IPS-11a (cell line): Measurements from ENCODE around the gene SLC12A1.

Experiments
- H3K4me3 ChIP-seq: one replicate; pipeline ENCODE4 v1.5.1; 2013; ENCODE audit warnings: low read depth, low read length, control low read depth

The SLC12A1 gene

DNA sequence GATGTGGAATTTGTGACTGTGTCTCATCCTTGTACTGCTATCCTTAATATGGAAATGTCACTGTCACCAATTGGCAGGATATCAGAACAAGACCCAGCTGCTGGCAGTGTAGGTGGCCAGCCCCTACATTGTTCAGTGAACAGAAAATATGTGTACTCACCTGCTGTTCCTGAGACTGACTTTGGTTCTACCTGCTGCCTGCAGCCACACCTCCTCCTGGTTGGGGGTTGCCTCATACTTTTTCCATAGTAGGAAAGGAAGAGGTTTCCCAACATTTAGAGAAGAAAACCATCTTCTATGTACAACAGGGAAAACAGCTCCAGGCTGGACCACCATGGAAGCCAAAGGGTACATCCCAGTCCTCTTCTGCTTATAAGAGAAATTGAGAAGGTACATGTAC, 35.9 kb downstream of the SLC12A1 start:
- no peak overlapping the region for H3K4me3 ChIP-seq

DNA sequence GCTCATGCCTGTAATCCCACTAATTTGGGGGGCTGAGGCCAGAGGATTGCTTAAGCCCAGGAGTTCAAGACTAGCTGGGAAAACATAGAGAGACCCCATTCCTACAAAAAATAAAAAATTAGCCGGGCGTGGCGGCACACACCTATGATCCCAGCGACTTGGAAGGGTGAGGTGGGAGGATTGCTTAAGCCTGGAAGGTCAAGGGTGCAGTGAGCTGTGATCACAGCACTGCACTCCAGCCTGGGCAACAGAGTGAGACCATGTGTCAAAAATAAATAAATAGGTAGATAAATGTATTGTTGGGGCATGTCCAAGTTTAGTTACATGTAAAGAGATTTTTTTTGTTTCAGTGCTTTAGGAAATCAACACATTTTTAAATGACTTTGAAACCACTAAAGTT, 36.4 kb downstream of the SLC12A1 start:
- no peak overlapping the region for H3K4me3 ChIP-seq

DNA sequence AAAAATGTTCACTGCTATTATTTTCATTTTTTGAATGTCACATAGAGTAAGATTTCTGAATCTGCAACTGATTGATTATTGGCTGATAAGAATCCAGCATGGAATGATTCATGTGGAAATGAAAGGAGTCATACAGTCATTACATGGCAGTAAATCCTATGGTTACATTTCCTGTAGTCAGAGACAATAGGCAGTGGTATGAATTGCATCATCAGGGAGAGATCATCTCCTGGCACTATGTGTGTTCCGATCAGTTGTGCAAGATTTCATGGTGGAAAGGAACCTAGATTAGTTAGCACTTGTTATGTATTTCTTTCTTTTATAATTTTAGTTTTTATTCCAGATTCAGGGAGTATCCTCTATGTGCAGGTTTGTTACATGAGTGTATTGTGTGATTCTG, 38.8 kb downstream of the SLC12A1 start:
- no peak overlapping the region for H3K4me3 ChIP-seq

DNA sequence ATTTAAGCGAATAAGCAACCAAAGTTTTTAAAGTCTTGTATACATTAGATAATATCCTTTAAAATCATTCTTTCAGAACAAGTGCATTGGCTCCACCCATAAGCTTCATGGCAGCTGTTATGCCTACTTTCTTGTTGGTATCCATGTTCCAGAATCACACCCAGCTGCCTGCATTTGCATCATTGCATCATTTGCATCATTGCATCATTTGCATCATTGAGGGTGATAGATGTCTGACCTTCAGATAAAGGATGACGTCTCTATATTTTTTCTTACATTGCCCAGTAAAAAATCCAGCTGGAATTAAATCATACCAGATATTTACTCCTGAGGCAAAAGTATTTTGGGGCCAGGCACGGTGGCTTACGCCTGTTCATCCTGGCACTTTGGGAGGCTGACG, 42.3 kb downstream of the SLC12A1 start:
- no peak overlapping the region for H3K4me3 ChIP-seq

DNA sequence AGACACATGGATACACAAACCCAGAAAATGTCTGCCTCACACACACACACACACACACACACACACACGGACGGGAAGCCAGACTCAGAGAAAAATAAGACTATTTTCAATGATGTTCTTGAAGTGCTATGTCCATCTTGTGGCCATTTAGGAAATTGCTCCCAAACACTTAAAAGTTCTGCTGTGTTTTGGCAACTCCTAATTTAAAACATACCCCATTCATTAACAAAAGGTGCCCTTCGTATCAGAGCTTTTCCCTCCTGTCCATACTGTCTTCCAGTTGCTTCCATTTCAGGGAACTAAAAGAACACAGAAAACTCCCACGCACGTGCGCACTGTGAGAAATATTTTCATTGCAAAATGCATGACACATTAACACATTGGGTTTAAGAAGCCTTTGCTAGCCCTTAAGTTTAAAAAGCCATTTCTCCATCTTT, 44.6 kb downstream of the SLC12A1 start:
- no peak overlapping the region for H3K4me3 ChIP-seq

DNA sequence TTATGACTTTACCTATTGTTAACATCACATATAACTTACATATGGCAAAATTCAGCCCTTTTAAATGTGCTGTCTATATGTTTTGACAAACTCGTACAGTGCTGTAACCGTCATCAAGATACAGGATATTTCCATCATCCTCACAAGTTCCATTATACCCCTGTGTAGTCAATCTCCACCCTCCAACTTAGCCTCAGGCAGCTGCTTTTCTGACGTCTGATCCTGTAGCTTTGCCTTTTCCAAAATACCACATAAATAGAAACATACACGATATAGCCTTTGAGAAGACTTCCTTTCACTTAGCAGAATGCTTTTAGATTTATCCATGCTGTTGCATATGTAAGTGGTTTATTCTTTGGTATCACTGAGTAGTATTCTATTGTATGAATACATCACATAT, 47.1 kb downstream of the SLC12A1 start:
- no peak overlapping the region for H3K4me3 ChIP-seq

DNA sequence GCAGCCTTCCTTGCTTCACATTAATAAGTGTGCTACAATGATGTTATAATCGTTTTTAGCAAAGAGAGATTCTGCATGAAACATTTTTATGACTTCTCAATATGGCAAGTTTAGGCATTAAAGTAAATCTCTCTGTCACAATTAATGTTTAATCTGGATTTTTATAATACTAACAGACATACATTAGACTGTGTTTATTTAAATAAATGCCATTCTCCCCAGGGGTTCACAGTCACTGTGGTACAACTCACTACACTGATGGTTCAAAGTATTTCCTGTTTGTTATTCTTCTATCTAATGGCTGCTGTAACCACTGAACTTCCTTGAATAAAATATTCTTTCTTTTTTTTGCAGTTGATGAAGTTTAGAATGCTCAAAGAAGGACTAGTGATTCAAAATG, 59.0 kb downstream of the SLC12A1 start:
- no peak overlapping the region for H3K4me3 ChIP-seq

DNA sequence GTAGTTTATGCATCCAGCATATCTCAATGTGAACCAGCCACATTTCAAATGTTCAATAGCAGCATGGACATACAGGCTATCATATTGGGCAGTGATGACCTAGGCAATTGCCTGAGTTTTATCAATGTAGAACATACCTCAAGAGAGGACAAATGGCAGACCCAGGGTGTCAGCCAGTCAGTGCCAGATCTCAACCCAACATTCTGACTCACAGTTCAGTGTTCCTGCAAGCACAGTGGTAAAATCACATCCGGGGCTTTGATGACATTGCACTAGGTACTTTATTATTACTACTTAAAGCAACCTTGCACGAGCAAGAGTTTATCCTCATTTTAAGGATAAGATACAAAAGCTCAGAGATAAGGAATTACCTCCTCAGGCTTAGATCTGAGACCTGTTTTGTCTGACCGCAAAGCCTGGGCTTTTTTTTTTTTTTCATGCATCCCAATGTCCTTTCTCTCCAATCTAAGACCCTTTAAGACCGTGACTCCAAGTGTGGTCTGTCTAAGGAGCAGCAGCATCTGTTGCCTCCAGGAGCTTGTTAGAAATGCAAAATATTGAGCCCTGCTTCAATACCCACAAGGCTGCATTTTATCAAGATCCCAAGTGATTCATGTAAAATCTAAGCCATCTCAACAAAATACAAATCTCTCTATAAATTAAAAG, 60.1 kb downstream of the SLC12A1 start:
- H3K4me3 ChIP-seq: no peak overlapping the region

DNA sequence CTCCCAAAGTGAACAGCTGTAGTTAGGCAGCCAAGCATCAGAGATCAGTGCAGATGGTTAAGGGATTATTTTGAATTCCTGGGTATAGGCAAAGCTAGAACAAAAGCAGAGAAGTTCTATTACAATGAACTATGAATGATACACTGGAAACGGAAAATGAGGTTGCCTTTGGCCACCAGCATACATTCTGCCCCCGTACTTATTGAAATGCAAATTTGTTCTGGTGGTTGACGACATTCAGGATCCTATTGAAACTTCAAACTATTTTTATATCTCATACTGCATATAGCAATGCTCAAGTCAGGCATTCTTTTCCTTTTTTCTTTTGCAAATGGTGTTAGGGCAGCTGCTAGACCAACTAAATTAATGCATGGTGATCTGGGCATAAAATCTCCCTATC, 61.7 kb downstream of the SLC12A1 start:
- H3K4me3 ChIP-seq: no peak overlapping the region

DNA sequence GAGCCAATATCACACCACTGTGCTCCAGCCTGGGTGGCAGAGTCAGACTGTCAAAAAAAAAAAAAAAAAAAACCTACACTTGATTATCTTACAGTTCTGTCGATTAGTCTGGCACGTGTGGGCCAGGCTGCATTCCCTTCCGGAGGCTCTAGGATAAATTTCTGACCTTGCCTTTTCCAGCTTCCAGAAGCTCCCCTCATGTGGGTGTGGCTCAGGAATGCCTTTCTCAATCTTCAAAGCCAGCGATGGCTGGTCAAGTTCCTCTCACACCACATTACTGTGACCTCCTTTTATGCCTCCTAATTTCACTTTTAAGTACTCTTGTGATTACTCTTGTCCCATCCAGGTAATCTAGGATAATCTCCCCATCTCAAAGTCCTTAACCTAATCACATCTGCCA, 66.9 kb downstream of the SLC12A1 start:
- no peak overlapping the region for H3K4me3 ChIP-seq

DNA sequence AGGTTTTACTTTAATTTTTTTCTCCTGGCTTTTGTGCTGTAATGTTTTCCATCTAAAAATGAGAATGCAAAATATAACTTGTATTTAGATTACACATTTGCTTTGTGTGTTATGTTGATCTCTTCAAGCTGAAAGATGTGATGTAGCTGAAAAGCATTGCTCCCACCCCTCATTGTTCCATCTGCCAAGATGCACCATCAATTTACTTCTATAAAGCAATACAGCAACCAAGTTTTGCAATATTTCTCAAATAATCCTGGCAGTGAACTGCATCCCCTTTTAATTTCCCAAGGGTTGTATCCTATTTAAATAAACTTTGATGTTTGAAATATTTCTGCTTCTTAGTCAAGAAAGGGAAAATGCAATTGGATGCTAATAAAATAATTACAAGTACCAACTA, 72.6 kb downstream of the SLC12A1 start:
- H3K4me3 ChIP-seq: no peak overlapping the region

DNA sequence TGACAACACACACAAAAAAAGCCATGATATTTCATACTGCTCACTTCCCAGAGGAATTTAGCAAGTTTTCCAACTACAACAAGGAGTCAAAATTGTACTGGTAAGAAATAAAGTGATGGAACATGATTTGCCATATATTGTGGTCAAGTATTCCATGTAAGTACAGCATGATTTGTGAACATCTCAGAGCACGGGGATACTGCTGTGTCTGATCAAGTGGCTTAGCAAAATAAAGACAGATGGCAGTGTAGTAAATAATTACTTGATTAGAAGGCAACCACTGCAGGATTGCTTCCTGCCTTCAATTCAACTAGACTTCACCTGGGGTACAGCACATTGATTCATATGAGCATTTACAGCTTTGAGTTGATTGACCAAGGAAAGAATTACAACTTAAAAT, 73.5 kb downstream of the SLC12A1 start:
- no peak overlapping the region for H3K4me3 ChIP-seq

DNA sequence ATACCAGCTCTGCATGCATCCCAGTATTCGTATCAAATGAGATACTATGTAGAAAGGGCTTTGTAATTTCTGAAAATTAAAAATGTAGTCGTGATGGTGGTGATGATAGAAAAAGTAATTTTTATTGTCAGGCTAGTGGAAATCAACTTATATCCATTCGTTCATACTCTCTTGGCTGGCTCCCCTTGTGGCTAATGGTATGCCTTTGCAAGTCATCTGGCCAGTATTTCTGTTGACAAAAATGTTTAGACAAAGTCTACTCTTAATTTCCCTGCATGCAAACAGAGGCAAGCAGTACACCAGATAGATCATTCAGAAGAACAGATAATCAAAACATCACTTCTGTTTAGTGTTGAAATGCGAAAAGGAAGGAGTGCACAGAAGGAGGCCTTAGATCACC, 75.6 kb downstream of the SLC12A1 start:
- H3K4me3 ChIP-seq: no peak overlapping the region

DNA sequence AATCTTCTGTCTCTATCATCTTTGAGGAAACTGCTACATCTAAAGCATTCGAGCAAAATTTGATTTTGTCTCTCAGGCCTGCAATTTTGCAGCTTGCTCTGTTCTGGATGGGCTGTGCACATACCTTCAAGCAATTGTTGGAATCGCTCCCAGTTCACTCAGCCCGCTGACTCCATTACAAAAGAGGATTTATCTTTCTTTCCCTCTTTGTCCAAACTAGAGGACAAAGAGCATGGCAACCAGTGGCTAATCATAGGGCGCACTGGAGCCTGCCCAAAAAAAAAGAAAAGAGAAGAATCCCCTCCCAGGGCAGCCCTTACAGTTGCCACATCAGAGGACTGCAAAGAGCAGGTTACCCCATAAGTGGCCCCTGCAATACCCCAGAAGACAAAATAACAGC, 76.1 kb downstream of the SLC12A1 start:
- H3K4me3 ChIP-seq: no peak overlapping the region

DNA sequence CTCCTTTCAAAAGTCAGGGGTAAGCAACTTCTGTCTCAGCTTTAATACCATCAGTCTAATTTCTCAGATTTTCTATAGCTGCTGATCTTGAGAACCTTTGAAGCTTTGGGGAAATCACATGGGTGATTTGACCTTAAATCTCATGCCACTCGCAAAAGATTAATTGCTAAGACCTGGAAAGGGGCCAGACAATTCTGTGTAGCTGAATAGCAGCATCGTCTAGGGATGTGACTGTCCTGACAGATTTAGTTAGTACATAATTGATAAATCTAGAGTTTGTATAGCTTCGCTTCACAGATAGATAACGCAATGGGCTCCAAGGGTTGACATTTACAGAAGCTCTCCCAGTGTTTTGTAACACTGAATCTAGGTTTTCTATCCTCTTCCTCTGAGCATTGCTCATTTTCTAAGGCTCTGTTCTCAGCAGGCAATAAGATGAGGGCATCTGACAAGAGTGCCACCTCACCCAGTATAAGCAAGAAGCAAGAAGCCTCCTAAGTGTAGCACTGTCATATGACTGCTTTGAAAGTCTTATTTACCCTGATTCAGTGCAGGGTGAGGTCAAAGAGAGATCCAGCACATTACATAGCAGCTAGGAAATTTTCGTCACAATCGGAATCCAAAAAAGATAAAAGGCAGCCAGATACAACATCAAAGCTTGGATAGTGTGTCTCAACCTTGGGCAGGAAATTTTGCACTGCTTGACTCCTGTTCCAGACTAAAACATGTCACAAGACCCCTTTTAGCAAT, 77.5 kb downstream of the SLC12A1 start:
- H3K4me3 ChIP-seq: no peak overlapping the region

DNA sequence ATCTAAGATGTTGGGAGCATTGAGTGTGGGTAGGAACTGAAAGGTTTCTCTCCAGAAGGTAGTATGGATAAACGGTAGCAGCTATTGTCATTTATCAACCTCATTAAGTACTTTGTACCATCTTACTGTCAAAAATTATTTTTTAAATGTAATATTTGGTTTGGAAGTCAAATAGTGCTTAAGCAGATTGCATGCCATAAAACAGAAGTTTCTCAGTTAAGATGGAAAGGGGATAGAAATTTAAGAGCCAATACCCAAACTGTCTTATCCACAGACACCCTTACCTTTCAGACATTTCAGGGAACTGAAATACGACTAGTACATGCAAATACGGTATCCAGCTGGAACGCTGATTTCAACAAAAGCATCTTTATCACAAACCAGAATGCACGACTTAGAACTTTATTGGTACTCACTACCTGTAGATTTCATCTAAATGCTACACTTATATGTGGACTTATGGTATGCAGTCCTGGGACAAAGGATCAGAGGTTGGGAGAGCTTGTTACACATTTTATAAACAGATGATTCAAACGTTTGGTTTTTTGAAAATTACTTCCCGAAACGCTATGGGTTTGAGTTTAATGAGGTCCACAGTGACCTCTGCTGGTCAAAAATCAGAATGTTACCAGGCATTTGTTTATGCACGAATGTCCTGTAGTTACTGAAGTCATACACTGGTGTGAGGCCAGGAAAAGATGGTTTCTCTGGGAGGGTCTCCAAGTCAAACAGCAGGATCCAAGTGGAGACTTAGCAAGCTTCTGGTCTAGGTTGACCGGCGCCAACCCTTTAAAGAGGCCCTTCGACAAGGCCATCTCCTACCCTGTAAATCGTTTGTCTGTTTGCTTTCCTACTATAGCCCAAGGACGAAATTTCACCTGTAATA, 79.5 kb downstream of the SLC12A1 start:
- H3K4me3 ChIP-seq: no peak overlapping the region

DNA sequence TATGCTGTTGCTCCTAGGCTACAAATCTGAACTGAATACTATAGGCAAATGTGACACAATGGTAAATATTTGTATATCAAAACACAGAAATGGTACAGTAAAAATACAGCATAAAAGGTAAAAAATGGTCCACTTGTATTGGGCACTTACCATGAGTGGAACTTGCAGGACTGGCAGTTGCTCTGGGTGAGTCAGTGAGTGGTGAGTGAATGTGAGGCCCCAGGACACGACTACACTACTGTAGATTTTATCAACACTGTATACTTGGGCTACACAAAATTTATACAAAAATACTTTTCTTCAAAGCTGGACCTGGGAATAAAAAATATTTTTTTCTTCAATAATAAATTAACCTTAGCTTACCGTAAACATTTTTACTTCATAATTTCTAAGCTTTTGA, 83.5 kb downstream of the SLC12A1 start:
- no peak overlapping the region for H3K4me3 ChIP-seq

DNA sequence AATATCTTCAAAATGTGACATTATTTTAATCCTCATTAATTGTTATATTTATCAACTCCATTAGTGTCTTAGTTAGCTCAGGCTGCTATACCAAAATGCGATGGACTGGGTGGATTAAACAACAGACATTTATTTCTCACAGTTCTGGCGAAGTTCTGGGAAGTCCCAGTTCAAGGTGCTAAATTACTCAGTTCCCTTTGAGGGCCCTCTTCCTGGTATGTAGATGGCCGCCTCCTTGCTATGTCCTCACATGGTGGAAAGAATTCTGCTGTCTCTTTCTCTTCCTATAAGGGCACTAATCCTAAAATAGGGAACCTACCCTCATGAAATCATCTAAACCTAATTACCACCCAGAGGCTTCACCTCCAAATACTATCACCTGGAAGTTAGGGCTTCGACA, 86.4 kb downstream of the SLC12A1 start:
- no peak overlapping the region for H3K4me3 ChIP-seq

DNA sequence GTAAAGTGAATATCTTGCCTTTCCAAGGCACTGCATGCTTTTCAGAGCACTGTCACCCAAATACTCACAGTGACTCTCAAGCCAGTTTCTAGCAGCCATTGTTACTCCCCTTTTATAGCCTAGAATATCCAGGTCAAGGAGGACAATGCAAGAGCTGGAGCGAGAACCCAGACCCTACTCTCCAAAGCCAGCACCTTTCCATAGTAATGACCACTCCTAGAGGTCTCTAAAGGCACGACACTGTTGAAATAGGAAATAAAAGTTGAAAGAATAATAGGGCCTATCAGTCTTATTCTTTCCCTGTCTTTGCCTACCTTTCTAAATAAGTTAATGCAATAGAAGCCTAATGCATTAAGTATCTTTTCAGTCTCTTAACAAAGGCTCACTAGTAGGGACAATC, 91.6 kb downstream of the SLC12A1 start:
- H3K4me3 ChIP-seq: no peak overlapping the region

DNA sequence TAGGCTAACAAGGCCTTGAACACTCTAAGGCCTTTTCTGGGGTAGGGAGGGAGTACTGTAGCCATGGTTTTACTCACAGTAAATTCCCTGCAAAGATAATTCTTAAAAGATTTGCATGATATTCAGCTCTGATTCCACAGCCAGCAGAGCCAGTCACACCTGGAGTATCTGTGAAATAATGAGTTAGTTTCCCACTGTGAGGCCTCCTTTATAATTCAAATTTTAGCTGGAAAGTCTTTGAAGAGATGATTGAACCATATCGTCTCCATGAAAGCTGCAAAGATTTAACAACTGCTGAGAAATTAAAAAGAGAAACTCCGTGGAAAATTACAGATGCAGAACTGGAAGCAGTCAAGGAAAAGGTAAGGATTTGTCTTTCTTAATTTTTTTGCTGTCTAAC, 92.8 kb downstream of the SLC12A1 start:
- H3K4me3 ChIP-seq: no peak overlapping the region

DNA sequence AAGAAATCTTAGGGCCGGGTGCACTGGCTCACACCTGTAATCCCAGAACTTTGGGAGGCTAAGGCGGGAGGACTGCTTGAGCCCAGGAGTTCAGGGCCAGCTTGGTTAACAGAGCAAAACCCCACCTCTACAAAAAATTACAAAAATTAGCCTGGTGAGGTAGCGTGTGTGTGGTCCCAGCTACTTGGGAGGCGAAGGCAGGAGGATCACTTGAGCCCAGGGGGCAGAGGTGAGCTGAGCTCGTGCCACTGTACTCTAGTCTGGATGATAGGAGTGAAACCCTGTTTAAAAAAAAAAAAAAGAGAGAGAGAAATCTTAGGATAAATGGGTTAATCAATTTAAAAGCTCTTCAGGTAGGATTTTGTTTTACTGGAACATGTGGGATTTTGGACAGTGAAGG, 93.9 kb downstream of the SLC12A1 start:
- H3K4me3 ChIP-seq: no peak overlapping the region

DNA sequence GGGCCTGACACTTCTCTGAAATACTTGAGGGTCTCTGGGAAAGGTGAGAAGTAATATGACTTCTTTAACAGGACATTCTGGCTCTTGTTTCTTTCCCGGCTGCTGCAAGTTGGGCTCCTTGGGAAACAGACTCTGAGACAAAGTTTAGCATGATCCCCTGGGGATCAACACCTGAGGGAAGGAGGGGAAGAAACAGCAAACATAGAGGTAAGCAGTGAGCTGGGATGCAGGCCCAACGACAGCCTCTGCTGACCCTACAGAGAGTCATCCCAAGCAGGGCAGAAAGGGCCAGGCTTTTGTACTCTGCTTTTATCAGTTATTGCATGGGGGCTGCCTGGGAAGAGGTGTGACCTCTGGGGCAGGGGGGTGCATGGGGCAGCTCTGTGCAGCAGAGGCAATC, 98.3 kb downstream of the SLC12A1 start:
- no peak overlapping the region for H3K4me3 ChIP-seq
